ENCODE results near the gene TTC23L.
"Not testable (repeated sequence)": the region's sequence is repeated elsewhere in the genome, so short reads cannot be mapped to it uniquely, and the experiment has no call there.

The TTC23L gene

GRCh38 chr5:34881246-34881645, 42.3 kb downstream of the TTC23L start:
- no peak for DNase-seq

GRCh38 chr5:34886392-34887119, 47.6 kb downstream of the TTC23L start:
- no peak for DNase-seq

GRCh38 chr5:34889394-34889793, 50.4 kb downstream of the TTC23L start:
- DNase-seq = no peak

GRCh38 chr5:34891981-34892380, 53.0 kb downstream of the TTC23L start:
- DNase-seq = no peak

GRCh38 chr5:34892414-34892813, 53.5 kb downstream of the TTC23L start:
- no peak for DNase-seq

GRCh38 chr5:34894716-34895115, 55.8 kb downstream of the TTC23L start:
- DNase-seq = no peak

GRCh38 chr5:34895641-34896419, 56.9 kb downstream of the TTC23L start:
- no peak for DNase-seq

GRCh38 chr5:34897646-34898045, 58.7 kb downstream of the TTC23L start:
- no peak for DNase-seq

- peak; percentile 39 to 51 for DNase-seq
Measured at GRCh38 chr5:34898258-34898895, 59.4 kb downstream of the TTC23L start.

GRCh38 chr5:34899066-34899465, 60.1 kb downstream of the TTC23L start:
- DNase-seq = no peak

GRCh38 chr5:34900652-34901051, 61.7 kb downstream of the TTC23L start:
- no peak for DNase-seq

GRCh38 chr5:34903260-34903659, 64.3 kb downstream of the TTC23L start:
- DNase-seq = no peak

- DNase-seq = no peak
Measured at GRCh38 chr5:34905564-34905963, 66.6 kb downstream of the TTC23L start.

GRCh38 chr5:34913072-34913471, 74.1 kb downstream of the TTC23L start:
- DNase-seq = peak; percentile 33 to 37

- DNase-seq = no peak
Measured at GRCh38 chr5:34914671-34915138, 75.7 kb downstream of the TTC23L start.

- peak; percentile 88 to 95 for DNase-seq
Measured at GRCh38 chr5:34915139-34915855, 76.3 kb downstream of the TTC23L start, which contains the start of the genes BRIX1 and RAD1. TSS of gene BRIX1 (plus strand) at chr5:34915711. CDS start at chr5:34915739, 28 bp downstream. TSS of gene RAD1 (minus strand) at chr5:34915504. CDS start at chr5:34914892, 612 bp downstream.

GRCh38 chr5:34915856-34916192, 76.9 kb downstream of the TTC23L start:
- no peak for DNase-seq

- DNase-seq = no peak
Measured at GRCh38 chr5:34916518-34916917, 77.6 kb downstream of the TTC23L start.

GRCh38 chr5:34918025-34918424, 79.1 kb downstream of the TTC23L start:
- no peak for DNase-seq

GRCh38 chr5:34919077-34919476, 80.1 kb downstream of the TTC23L start:
- DNase-seq = no peak

- not testable (repeated sequence) for DNase-seq
Measured at GRCh38 chr5:34923256-34923655, 84.3 kb downstream of the TTC23L start.

- DNase-seq = peak; percentile 30 to 44
Measured at GRCh38 chr5:34923694-34924461, 84.9 kb downstream of the TTC23L start.
